ENCODE results near the gene TRA2B. TPM values are rescaled to one million over a fixed set of nuclear protein-coding genes. Genes with fewer than 3 reads are reported as not detected.

TRA2B gene
- total and polyA plus RNA-seq, 10 donors: 101 to 235 (median 143) TPM

GRCh38 chr3:185929192-185930151, 8.3 kb downstream of the TRA2B start:
- WGBS, 5 donors: 7 to 23% (median 17%) methylated on average over 3 of the region's 3 CpGs
- Histone ChIP-seq H3K4me1 (peaks cover 87 to 100% (median 94%) of the 10 kb centered on the region in 6 donors), H3K9me3 (no peaks in the 10 kb centered on the region), H3K27ac (peak overlapping the region in 7 of 8 donors; percentile 30 to 96 (median 44)), H3K36me3 (peaks cover 4 to 63% (median 28%) of the 10 kb centered on the region in 6 donors), H3K4me3 (peak overlapping the region in 4 of 8 donors; percentile 2 to 84 (median 14)), H3K27me3 (replicated peaks in 1 of 7) (no peaks in the 10 kb centered on the region)
- no peak for DNase-seq
- TF ChIP-seq CTCF (IDR thresholded peaks at IDR 0.05 in 8 of 11, conservative IDR thresholded peaks at IDR 0.05 in 3 of 11) (no peak), POLR2A (IDR thresholded peaks at IDR 0.05) (no peak), POLR2AphosphoS5 (IDR thresholded peaks at IDR 0.05) (peak in 1 of 3 donors; percentile 29)
- intact Hi-C loops (cut with DNase I; ENCODE audit: low total_unique reads): loop anchor here (10.0 kb wide), 1 partner anchor 855 kb away; the partner anchor contains the start of gene EIF4A2

DNA sequence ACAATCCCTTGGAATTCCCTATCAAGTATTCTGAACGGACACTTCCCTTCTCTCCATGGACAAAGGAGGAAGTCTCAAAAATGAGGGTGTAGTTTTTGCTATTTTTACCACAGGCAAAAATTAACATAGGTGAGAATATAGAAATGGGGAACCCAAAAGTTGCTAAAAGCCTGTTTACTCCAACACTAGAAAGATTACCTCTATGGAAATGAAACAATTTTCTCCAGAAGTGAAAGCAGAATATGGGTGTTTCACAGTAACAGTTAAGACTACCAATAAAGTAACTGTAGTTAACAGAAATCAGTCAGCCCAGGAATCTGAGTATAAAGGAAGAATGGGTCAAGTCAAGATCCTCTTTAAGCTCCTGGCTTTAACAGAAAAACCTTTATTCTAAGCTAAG, 9.3 kb downstream of the TRA2B start:
- Histone ChIP-seq H3K27ac (peak overlapping the region in 7 of 8 donors; percentile 30 to 96 (median 44)), H3K36me3 (peaks cover 4 to 73% (median 37%) of the 10 kb centered on the region in 6 donors), H3K4me1 (peaks cover 77 to 100% (median 85%) of the 10 kb centered on the region in 6 donors), H3K9me3 (no peaks in the 10 kb centered on the region), H3K4me3 (peak overlapping the region in 3 of 8 donors; percentile 0 to 84 (median 25)), H3K27me3 (replicated peaks in 1 of 7) (no peaks in the 10 kb centered on the region)
- DNase-seq: no peak
- WGBS, 5 donors: 0 to 13% (median 7%) methylated on average over 1 of the region's 1 CpG
- intact Hi-C loops (cut with DNase I; ENCODE audit: low total_unique reads): no loop called here
- TF ChIP-seq POLR2AphosphoS5 (IDR thresholded peaks at IDR 0.05): no peak
- TF ChIP-seq POLR2A (IDR thresholded peaks at IDR 0.05): no peak
- no peak for TF ChIP-seq CTCF (IDR thresholded peaks at IDR 0.05 in 8 of 11, conservative IDR thresholded peaks at IDR 0.05 in 3 of 11)

DNA sequence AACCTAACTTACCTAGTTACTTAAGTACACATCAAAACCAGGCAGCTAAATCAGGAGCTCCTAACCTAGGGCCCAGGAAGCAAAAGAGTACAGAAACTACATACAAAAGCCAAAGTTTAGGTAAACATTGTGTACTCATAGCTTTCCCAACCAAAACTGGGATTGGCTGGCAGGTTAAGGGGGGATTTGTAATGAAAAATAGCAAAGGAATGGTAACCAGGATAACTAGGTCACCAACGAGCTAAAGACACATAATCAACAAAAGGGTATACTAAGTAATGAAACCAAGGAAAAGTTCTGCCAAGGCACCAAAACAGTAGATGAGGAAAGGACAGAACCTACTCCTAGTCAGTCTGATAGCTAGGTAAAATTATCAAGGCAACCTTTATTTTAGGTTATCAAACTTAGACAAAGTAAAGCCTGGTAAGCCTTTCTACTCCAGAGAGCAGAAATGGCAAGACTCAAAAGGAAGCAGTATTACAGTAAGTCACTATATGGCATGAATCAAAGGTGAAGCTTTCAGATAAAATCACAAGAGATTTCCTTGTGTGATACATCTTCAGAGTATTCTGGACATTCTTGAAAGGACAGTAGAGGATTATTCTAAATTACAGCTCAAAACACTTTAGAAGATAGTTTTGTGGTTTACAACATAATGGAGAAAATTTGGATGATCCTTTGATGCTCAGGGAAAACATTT, 10.2 kb downstream of the TRA2B start:
- H3K9me3 ChIP-seq: no peaks in the 10 kb centered on the region
- peaks cover 69 to 96% (median 77%) of the 10 kb centered on the region in 6 donors for H3K4me1 ChIP-seq
- H3K4me3 ChIP-seq: peak overlapping the region in 1 of 8 donors; percentile 84
- H3K36me3 ChIP-seq: peaks cover 4 to 82% (median 45%) of the 10 kb centered on the region in 6 donors
- TF ChIP-seq POLR2AphosphoS5 (IDR thresholded peaks at IDR 0.05): no peak
- TF ChIP-seq CTCF (IDR thresholded peaks at IDR 0.05 in 8 of 11, conservative IDR thresholded peaks at IDR 0.05 in 3 of 11): no peak
- TF ChIP-seq POLR2A (IDR thresholded peaks at IDR 0.05): no peak
- no peak for DNase-seq
- H3K27me3 ChIP-seq (replicated peaks in 1 of 7): no peaks in the 10 kb centered on the region
- intact Hi-C loops (cut with DNase I; ENCODE audit: low total_unique reads): no loop called here
- 11 to 25% (median 19%) methylated on average over 1 of the region's 1 CpG for WGBS, 5 donors
- peak overlapping the region in 6 of 8 donors; percentile 30 to 96 (median 46) for H3K27ac ChIP-seq
